Left colon (tissue), 2 donors: ENCODE data around the gene AHNAK. TPM values are rescaled to one million over a fixed set of nuclear protein-coding genes. Genes with fewer than 3 reads are reported as not detected.
"Not testable (repeated sequence)": the region's sequence is repeated elsewhere in the genome, so short reads cannot be mapped to it uniquely, and the experiment has no call there.

Source experiments
- ATAC-seq: fragments of 200-7000 bp; cut with Tn5 transposase; one replicate; pipeline ENCODE4 v1.9.1; 2020; ENCODE audit warnings: mild to moderate bottlenecking, moderate library complexity
- DNase-seq, 2 donors: peaks; one replicate each; pipeline ENCODE4 v3.0.0-alpha.2; 2020
- intact Hi-C, 2 donors: fragments of 100-400 bp; cut with DNase I in 1 of 2; cut with micrococcal nuclease in 1 of 2; formaldehyde crosslinking; loops; one replicate each; pipeline versions ENCODE4 v1.11.2 to v1.14.0; 2022; cut with DNase I, micrococcal nuclease
- microRNA-seq, 2 donors: library from miRNA; unstranded; fragments of <30 nt; microRNA quantifications; one replicate each; pipeline versions ENCODE4 v1.1.0 to v1.2.0, GENCODE V29; 2020
- total RNA-seq, 2 donors: library from RNA; stranded (reverse); fragmentation: NEBNext Ultra II Directional; extraction: Animal tissue kit (Norgen Biotek cat#: 25700); gene quantifications; one replicate each; pipeline ENCODE4 v1.2.1, GENCODE V29; 2021
- donor health status: DM: no; HTN: no; CAD: no.
- donor health status: DM: yes; HTN: yes; CAD: no.

Gene AHNAK
- total RNA-seq, 2 donors from 2014 or later = 629 to 631 TPM

- intact Hi-C loops = no loop called here
- DNase-seq (no peak), ATAC-seq (no peak)
These were observed 157.6 kb downstream of the AHNAK start for GRCh38 chr11:62388999-62389398.

- ATAC-seq = no peak
- DNase-seq = no peak
- intact Hi-C loops = no loop called here
These were observed 159.2 kb downstream of the AHNAK start for GRCh38 chr11:62387381-62387780.

- intact Hi-C loops, DNase-seq, ATAC-seq: not testable (repeated sequence)
These were observed 160.5 kb downstream of the AHNAK start for GRCh38 chr11:62386083-62386482.

GRCh38 chr11:62383822-62384221 lies 162.8 kb downstream of the AHNAK start:
- ATAC-seq (no peak), DNase-seq (no peak)
- intact Hi-C loops = no loop called here

Small RNAs within 50 kb of the gene (microRNA-seq; reads per million reads assigned to microRNA genes)
- gene MIR6747 = 0 reads per million in 2 donors

Other genes with a start within 250 kb of the AHNAK start
- gene SCGB1D4, start 247.7 kb downstream of the AHNAK start, total RNA-seq = not detected
- gene ASRGL1, start 209.4 kb downstream of the AHNAK start, total RNA-seq = 10 to 100 TPM; 18.1 to 29.9 TPM
- not detected for gene SCGB1A1, start 127.8 kb downstream of the AHNAK start, total RNA-seq
- 1,000 to 10,000 TPM; 1,192 to 1,207 TPM for gene EEF1G, start 27.1 kb upstream of the AHNAK start, total RNA-seq
- 10 to 100 TPM; 14.0 to 14.7 TPM for gene TUT1, start 44.7 kb upstream of the AHNAK start, total RNA-seq
- 10 to 100 TPM; 84.5 to 96.6 TPM for gene MTA2, start 55.1 kb upstream of the AHNAK start, total RNA-seq
- 10 to 100 TPM; 45.4 to 57.9 TPM for gene EML3, start 66.0 kb upstream of the AHNAK start, total RNA-seq
- 1 to 10 TPM; 2.0 to 3.2 TPM for gene ROM1, start 66.5 kb upstream of the AHNAK start, total RNA-seq
- gene B3GAT3, start 75.2 kb upstream of the AHNAK start, total RNA-seq = 10 to 100 TPM; 27.0 to 28.8 TPM
- 100 to 1,000 TPM; 214 to 270 TPM for gene GANAB, start 99.8 kb upstream of the AHNAK start, total RNA-seq
- gene INTS5, start 106.5 kb upstream of the AHNAK start, total RNA-seq = 10 to 100 TPM; 16.6 to 17.1 TPM
- gene C11orf98, start 118.4 kb upstream of the AHNAK start, total RNA-seq = 10 to 100 TPM; 53.9 to 65.0 TPM
- 10 to 100 TPM; 14.0 to 15.1 TPM for gene CSKMT, start 118.5 kb upstream of the AHNAK start, total RNA-seq
- gene UQCC3, start 124.9 kb upstream of the AHNAK start, total RNA-seq = 10 to 100 TPM; 13.2 to 13.3 TPM
- gene LBHD1, start 125.5 kb upstream of the AHNAK start, total RNA-seq = 10 to 100 TPM in 1 of 2 donors, 1 to 10 TPM in 1; 6.5 to 12.8 TPM
- gene UBXN1, start 132.3 kb upstream of the AHNAK start, total RNA-seq = 10 to 100 TPM; 66.9 to 88.9 TPM
- 1 to 10 TPM; 2.2 to 3.6 TPM for gene LRRN4CL, start 142.7 kb upstream of the AHNAK start, total RNA-seq
- 10 to 100 TPM; 38.8 to 53.2 TPM for gene BSCL2, start 160.6 kb upstream of the AHNAK start, total RNA-seq
- under 1 TPM in 1 of 2 donors, not detected in 1; 0.81 TPM for gene GNG3, start 160.9 kb upstream of the AHNAK start, total RNA-seq
- 10 to 100 TPM; 47.5 to 54.2 TPM for gene HNRNPUL2, start 180.7 kb upstream of the AHNAK start, total RNA-seq
- gene TTC9C, start 181.7 kb upstream of the AHNAK start, total RNA-seq = 10 to 100 TPM; 27.3 to 34.9 TPM
- gene ZBTB3, start 207.4 kb upstream of the AHNAK start, total RNA-seq = 10 to 100 TPM; 11.5 to 14.5 TPM
- 10 to 100 TPM; 39.9 to 42.1 TPM for gene POLR2G, start 214.8 kb upstream of the AHNAK start, total RNA-seq
- 10 to 100 TPM; 16.9 to 18.3 TPM for gene TAF6L, start 224.6 kb upstream of the AHNAK start, total RNA-seq
- 10 to 100 TPM; 50.9 to 58.2 TPM for gene TMEM179B, start 240.6 kb upstream of the AHNAK start, total RNA-seq
- 10 to 100 TPM; 18.5 to 22.6 TPM for gene TMEM223, start 245.2 kb upstream of the AHNAK start, total RNA-seq